Glutamatergic neuron (in vitro differentiated cells): Measurements from ENCODE around the gene WDR82. TPM values are rescaled to one million over a fixed set of nuclear protein-coding genes. Genes with fewer than 3 reads are reported as not detected.
A peak's percentile ranks its signal among the peaks of the same experiment; 100 is the strongest.

Source experiments
- DNase-seq: peaks from one replicate; pipeline ENCODE4 v3.0.0; 2022
- H3K27ac Mint-ChIP-seq: one replicate; pipeline ENCODE4 v1.8.0; 2020; ENCODE audit warnings: mild to moderate bottlenecking, mixed read lengths, inconsistent platforms; ENCODE audit not compliant: unreplicated experiment
- H3K27me3 Mint-ChIP-seq: one replicate; pipeline ENCODE4 v1.8.0; 2020; ENCODE audit warnings: mild to moderate bottlenecking, moderate library complexity, mixed read lengths, inconsistent platforms; ENCODE audit not compliant: unreplicated experiment
- H3K36me3 Mint-ChIP-seq: one replicate; pipeline ENCODE4 v1.8.0; 2020; ENCODE audit warnings: mild to moderate bottlenecking, mixed read lengths, inconsistent platforms; ENCODE audit not compliant: unreplicated experiment
- H3K4me1 Mint-ChIP-seq: one replicate; pipeline ENCODE4 v1.8.0; 2020; ENCODE audit warnings: mild to moderate bottlenecking, low read depth, mixed read lengths, inconsistent platforms; ENCODE audit not compliant: unreplicated experiment
- H3K4me3 Mint-ChIP-seq: one replicate; pipeline ENCODE4 v1.8.0; 2020; ENCODE audit warnings: mild to moderate bottlenecking, mixed read lengths, inconsistent platforms; ENCODE audit not compliant: unreplicated experiment
- H3K9me3 Mint-ChIP-seq: one replicate; pipeline ENCODE4 v1.8.0; 2020; ENCODE audit warnings: mild to moderate bottlenecking, moderate library complexity, mixed read lengths, inconsistent platforms; ENCODE audit not compliant: unreplicated experiment
- CTCF ChIP-seq: fragments of 200-600 bp; sonication (generic); IDR thresholded peaks from one replicate; pipeline ENCODE4 v1.5.0; 2021; ENCODE audit not compliant: partially characterized antibody, unreplicated experiment
- total RNA-seq: library from RNA; stranded (reverse); fragmentation: NEBNext Ultra II Directional; extraction: Animal tissue kit (Norgen Biotek cat#: 25700); gene quantifications from one replicate; pipeline ENCODE4 v1.2.1, GENCODE V29; 2021; ENCODE audit not compliant: unreplicated experiment

Gene WDR82
- total RNA-seq, 1 donor from 2014 or later, result 118 TPM

DNA sequence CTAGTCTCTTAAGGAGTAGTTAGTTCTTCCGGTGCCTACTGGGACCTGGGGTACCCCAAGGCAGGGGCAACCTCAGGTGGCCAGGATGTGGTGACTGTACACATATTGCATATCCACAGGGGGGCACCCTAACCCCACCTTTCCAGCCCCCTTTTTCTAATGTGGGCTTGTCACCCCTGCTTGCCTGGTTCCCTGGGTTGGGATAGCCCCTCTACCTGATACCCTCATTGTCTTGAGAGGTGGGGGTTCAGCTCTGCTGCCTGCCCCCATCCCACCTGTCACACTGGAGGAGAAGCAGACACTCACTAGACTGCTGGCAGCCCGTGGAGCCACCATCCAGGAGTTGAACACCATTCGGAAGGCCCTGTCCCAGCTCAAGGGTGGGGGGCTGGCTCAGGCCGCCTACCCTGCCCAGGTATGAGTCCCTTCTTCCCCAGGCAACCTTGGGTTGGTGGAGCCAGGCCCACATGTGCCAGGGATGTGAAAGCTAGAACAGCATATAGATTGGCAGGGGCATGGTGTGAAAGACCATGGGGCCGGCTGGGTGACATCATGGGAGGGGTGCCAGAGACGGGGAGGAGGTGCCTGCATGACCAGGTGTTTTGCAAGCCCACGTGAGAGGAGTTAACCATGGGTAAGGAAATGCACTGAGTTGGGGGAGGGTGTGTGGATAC, 13.2 kb upstream of the WDR82 start:
- H3K27me3 Mint-ChIP-seq, result peaks cover 4% of the 10 kb centered on the region
- peak overlapping the region; percentile 46 for H3K27ac Mint-ChIP-seq
- DNase-seq, result peak; percentile 78
- peaks cover 19% of the 10 kb centered on the region for H3K4me1 Mint-ChIP-seq
- H3K36me3 Mint-ChIP-seq, result no peaks in the 10 kb centered on the region
- no peak overlapping the region for H3K4me3 Mint-ChIP-seq
- peak; percentile 64 for TF ChIP-seq CTCF
- peaks cover 8% of the 10 kb centered on the region for H3K9me3 Mint-ChIP-seq

GRCh38 chr3:52290596-52291507, 12.4 kb upstream of the WDR82 start:
- Mint-ChIP-seq H3K27me3 (peaks cover 4% of the 10 kb centered on the region), H3K9me3 (peaks cover 6% of the 10 kb centered on the region), H3K27ac (peak overlapping the region; percentile 46), H3K36me3 (no peaks in the 10 kb centered on the region), H3K4me3 (no peak overlapping the region), H3K4me1 (peaks cover 13% of the 10 kb centered on the region)
- DNase-seq, result no peak
- peak; percentile 11 for TF ChIP-seq CTCF

GRCh38 chr3:52289747-52290595, 11.5 kb upstream of the WDR82 start:
- peak; percentile 63 for TF ChIP-seq CTCF
- H3K4me1 Mint-ChIP-seq, result peaks cover 11% of the 10 kb centered on the region
- H3K36me3 Mint-ChIP-seq, result no peaks in the 10 kb centered on the region
- peak overlapping the region; percentile 64 for H3K27ac Mint-ChIP-seq
- H3K27me3 Mint-ChIP-seq, result peaks cover 4% of the 10 kb centered on the region
- H3K4me3 Mint-ChIP-seq, result peak overlapping the region; percentile 59
- DNase-seq, result no peak
- H3K9me3 Mint-ChIP-seq, result peaks cover 6% of the 10 kb centered on the region

DNA sequence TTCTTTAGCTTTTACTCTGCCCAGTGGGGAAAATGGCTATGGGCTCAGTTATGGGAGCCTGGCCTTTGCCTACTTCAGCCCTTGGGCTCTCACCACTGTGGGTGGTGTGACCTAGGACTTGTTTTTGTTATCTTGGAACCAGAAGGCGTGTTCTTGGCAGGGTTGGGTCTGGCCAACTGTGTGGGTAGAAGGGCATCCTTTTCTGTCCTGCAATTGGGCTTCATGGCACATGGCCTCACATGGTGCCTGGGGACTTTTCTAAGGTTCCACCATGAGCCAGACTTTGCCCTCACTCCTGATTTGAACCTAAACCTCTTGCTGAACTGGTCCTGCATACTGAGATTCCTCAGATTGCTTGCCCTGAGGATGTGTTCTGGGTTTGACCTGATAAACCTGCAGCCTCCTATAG, 10.9 kb upstream of the WDR82 start:
- no peak for DNase-seq
- Mint-ChIP-seq H3K27ac (no peak overlapping the region), H3K36me3 (no peaks in the 10 kb centered on the region), H3K27me3 (peaks cover 4% of the 10 kb centered on the region), H3K4me3 (peak overlapping the region; percentile 59), H3K4me1 (peaks cover 11% of the 10 kb centered on the region), H3K9me3 (peaks cover 6% of the 10 kb centered on the region)
- no peak for TF ChIP-seq CTCF
